ENCODE data around the gene TMEM53.

DNA sequence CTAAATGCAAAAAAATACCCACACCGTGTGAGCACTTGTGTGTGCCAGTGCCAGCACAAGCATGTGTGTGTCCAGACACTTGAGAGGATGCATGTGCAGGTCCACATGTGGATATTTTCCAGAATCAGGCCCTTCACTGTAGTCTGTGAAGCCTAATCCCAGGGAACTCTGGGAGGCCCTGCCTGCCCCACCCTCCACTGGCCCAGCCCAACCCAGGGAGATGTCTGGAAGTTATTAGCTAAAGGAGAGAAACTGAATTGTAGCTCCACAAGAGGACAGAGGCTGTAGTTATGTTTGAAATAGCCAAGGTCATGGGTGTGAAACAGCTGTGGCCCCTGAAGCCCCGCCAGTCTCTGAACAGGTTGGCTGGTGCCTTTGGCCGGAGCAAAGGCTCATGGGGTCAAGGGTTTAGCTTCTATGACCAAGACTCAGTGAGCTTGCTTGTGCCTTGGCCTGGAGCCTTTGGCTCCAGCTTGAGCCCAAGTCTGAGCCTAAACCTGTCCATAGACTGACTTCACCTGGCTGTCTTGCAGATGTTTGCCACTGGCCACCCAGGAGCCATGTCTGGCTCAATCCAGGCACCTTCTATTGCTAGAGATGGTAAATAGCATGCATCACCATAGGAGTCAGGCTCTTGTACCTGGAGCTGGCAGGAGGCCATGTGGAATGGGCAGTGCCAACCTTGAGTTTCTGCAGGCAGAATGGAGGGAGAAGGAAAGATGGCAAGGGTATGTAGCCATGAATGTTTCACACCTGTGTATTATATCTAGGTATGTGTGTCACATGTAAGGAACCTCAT is 69.9 kb downstream of the TMEM53 start:
- TF ChIP-seq, protein P1, sequence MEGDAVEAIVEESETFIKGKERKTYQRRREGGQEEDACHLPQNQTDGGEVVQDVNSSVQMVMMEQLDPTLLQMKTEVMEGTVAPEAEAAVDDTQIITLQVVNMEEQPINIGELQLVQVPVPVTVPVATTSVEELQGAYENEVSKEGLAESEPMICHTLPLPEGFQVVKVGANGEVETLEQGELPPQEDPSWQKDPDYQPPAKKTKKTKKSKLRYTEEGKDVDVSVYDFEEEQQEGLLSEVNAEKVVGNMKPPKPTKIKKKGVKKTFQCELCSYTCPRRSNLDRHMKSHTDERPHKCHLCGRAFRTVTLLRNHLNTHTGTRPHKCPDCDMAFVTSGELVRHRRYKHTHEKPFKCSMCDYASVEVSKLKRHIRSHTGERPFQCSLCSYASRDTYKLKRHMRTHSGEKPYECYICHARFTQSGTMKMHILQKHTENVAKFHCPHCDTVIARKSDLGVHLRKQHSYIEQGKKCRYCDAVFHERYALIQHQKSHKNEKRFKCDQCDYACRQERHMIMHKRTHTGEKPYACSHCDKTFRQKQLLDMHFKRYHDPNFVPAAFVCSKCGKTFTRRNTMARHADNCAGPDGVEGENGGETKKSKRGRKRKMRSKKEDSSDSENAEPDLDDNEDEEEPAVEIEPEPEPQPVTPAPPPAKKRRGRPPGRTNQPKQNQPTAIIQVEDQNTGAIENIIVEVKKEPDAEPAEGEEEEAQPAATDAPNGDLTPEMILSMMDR (IDR thresholded peaks at IDR 0.05) = no peak
- TF ChIP-seq POLR2A (IDR thresholded peaks at IDR 0.05) = no peak
- TF ChIP-seq POLR2AphosphoS5 (IDR thresholded peaks at IDR 0.05) = no peak
- TF ChIP-seq EP300 (IDR thresholded peaks at IDR 0.05) = no peak

Data from stomach (tissue), 4 donors.